Testis (tissue), 3 donors: ENCODE results near the gene CACNA1C. TPM values are rescaled to one million over a fixed set of nuclear protein-coding genes. Genes with fewer than 3 reads are reported as not detected.
"Not testable (repeated sequence)": the region's sequence is repeated elsewhere in the genome, so short reads cannot be mapped to it uniquely, and the experiment has no call there.

Experiments
- DNase-seq: peaks from one replicate; pipeline ENCODE4 v3.0.0-alpha.2; 2019
- H3K27ac ChIP-seq, 2 donors: fragments of 200-600 bp; sonication (generic); one replicate each; pipeline ENCODE4 v1.5.1; 2019
- H3K27me3 ChIP-seq: fragments of 200-600 bp; sonication (generic); one replicate; pipeline ENCODE4 v1.5.1; 2019
- H3K36me3 ChIP-seq: fragments of 200-600 bp; sonication (generic); one replicate; pipeline ENCODE4 v1.5.1; 2017; ENCODE audit warnings: low read depth; ENCODE audit errors: missing control alignments
- H3K4me1 ChIP-seq: fragments of 200-600 bp; sonication (generic); one replicate; pipeline ENCODE4 v1.5.1; 2019
- H3K4me3 ChIP-seq, 2 donors: fragments of 200-600 bp; sonication (generic); one replicate each; pipeline ENCODE4 v1.5.1; 2017 to 2019
- H3K9me3 ChIP-seq: fragments of 200-600 bp; sonication (generic); one replicate; pipeline ENCODE4 v1.5.1; 2017
- POLR2A ChIP-seq: fragments of 450-650 bp; IDR thresholded peaks from one replicate; pipeline ENCODE4 v1.6.1; 2017; ENCODE audit warnings: antibody characterized with exemption, mild to moderate bottlenecking, moderate library complexity
- WGBS, 2 donors: methylation state at CpG; one replicate each; pipeline ENCODE4 v1.1.5; 2018; 5-methylcytosine and 5-hydroxymethylcytosine counted together
- intact Hi-C: fragments of 100-400 bp; cut with DNase I; formaldehyde crosslinking; loops from one replicate; pipeline ENCODE4 v1.15.1; 2023; ENCODE audit warnings: low total_unique reads
- polyA plus RNA-seq: library from polyadenylated mRNA; stranded (reverse); fragments of 350-450 nt; fragmentation: Illumina TruSeq; extraction: RNeasy Lipid Tissue Mini Kit (QIAGEN cat#74804); gene quantifications from one replicate; pipeline ENCODE4 v1.2.3, GENCODE V29; 2014; ENCODE audit warnings: low read depth, low replicate concordance; ENCODE audit not compliant: insufficient read depth
- total RNA-seq, 2 donors: library from RNA; depleted of rRNA; stranded (reverse); fragments of >200 nt; gene quantifications; one replicate each; pipeline ENCODE4 v1.2.3, GENCODE V29; 2016
- TF ChIP-seq, protein P1 (sequence below), 3 experiments: fragments of 450-650 bp in 2 of 3; fragments of 200-600 bp in 1 of 3; sonication (generic) in 1 of 3; IDR thresholded peaks; one replicate each; pipeline ENCODE4 v1.5.1; 2016 to 2019; ENCODE audit warnings: antibody characterized with exemption in 3 of 3, mild to moderate bottlenecking in 2 of 3, moderate library complexity in 1 of 3

CACNA1C gene
- total and polyA plus RNA-seq, 3 donors from 2014 or later = 20.3 to 36.8 (median 32.0) TPM

DNA sequence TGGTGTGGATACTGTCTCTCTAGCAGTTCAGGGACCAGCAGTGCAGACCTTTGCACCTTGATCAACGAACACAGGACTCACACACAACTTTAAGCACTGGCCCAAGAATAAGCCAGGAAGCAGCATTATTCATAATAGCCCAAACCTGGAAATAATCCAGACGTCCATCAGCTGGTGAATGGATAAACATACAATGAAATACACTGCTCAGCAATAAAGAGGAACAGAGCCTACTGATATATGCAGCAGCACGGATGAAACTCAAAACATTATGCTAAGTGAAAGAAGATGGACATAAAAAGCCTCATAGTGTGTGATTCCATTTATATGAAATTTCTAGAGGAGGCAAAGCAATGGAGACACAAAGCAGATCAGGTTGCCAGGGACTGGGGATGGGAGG lies 438.0 kb downstream of the CACNA1C start:
- 52 to 66% methylated on average over 3 of the region's 3 CpGs for WGBS, 2 donors
- no peaks in the 10 kb centered on the region for H3K36me3 ChIP-seq
- intact Hi-C loops = no loop called here
- H3K27me3 ChIP-seq = no peaks in the 10 kb centered on the region
- H3K27ac ChIP-seq = no peak overlapping the region
- no peaks in the 10 kb centered on the region for H3K9me3 ChIP-seq
- no peak for DNase-seq
- peaks cover 7% of the 10 kb centered on the region for H3K4me1 ChIP-seq
- no peak overlapping the region for H3K4me3 ChIP-seq
- TF ChIP-seq POLR2A = no peak
- TF ChIP-seq, protein P1, sequence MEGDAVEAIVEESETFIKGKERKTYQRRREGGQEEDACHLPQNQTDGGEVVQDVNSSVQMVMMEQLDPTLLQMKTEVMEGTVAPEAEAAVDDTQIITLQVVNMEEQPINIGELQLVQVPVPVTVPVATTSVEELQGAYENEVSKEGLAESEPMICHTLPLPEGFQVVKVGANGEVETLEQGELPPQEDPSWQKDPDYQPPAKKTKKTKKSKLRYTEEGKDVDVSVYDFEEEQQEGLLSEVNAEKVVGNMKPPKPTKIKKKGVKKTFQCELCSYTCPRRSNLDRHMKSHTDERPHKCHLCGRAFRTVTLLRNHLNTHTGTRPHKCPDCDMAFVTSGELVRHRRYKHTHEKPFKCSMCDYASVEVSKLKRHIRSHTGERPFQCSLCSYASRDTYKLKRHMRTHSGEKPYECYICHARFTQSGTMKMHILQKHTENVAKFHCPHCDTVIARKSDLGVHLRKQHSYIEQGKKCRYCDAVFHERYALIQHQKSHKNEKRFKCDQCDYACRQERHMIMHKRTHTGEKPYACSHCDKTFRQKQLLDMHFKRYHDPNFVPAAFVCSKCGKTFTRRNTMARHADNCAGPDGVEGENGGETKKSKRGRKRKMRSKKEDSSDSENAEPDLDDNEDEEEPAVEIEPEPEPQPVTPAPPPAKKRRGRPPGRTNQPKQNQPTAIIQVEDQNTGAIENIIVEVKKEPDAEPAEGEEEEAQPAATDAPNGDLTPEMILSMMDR (IDR thresholded peaks at IDR 0.05) = no peak

DNA sequence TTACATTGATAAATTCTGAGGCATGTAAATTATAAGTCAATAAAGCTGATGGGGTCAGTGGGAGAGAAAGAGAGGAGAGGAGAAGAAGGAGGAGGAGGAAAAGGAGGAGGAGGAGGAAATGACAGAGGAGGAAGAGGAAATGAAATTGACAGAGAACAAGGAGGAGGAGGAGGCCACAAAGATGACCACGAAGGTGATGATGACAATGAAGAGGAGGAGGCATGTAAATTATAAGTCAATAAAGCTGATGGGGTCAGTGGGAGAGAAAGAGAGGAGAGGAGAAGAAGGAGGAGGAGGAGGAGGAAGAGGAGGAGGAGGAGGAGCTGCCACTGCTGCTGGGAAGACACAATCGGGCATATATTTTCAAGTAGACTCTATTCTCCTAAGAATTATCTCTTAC lies 438.6 kb downstream of the CACNA1C start:
- H3K4me1 ChIP-seq, H3K27ac ChIP-seq, H3K4me3 ChIP-seq, H3K27me3 ChIP-seq, H3K9me3 ChIP-seq, DNase-seq, H3K36me3 ChIP-seq, intact Hi-C loops: not testable (repeated sequence)
- WGBS, 2 donors = 48 to 55% methylated on average over 2 of the region's 2 CpGs

DNA sequence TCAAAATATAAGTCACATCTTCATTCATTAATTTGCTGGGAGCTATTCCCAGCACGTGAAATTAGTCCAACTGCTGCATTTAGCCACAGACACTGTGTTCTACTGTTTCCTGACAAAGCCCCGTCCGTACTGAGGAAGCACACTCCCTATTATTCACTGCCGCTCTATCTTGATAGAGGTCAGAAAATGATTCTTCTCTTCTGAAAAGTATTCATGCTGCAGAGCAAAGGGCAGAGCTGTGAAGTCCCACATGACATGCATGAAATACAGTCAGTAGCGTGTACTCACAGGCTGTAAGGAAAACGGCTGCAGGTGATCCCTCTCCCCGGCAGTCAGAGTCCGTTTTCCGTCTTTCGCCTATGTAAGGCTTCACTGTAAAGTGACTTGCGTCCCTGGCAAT lies 439.4 kb downstream of the CACNA1C start:
- WGBS, 2 donors = 63 to 68% methylated on average over 11 of the region's 11 CpGs
- no peaks in the 10 kb centered on the region for H3K36me3 ChIP-seq
- H3K4me1 ChIP-seq = peaks cover 7% of the 10 kb centered on the region
- H3K4me3 ChIP-seq = no peak overlapping the region
- intact Hi-C loops = no loop called here
- no peaks in the 10 kb centered on the region for H3K27me3 ChIP-seq
- TF ChIP-seq, protein P1 (IDR thresholded peaks at IDR 0.05) = no peak
- no peak for TF ChIP-seq POLR2A
- H3K27ac ChIP-seq = no peak overlapping the region
- DNase-seq = no peak
- no peaks in the 10 kb centered on the region for H3K9me3 ChIP-seq

DNA sequence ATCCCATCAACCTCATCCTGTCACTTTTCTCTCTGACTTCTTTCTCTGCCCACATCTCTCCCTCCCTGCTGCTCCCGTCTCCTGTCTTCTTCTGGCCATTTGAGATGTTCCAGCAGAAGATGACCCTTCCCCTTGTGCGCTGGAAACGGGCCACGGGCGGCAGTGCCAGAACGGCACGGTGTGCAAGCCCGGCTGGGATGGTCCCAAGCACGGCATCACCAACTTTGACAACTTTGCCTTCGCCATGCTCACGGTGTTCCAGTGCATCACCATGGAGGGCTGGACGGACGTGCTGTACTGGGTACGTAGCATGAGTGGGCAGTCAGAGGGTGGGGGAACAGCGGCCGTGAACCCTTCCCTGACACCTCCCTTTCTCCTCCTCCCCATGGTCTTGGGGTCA lies 440.3 kb downstream of the CACNA1C start:
- 95% methylated on average over 14 to 16 of the region's 16 CpGs for WGBS, 2 donors
- TF ChIP-seq, protein P1 (IDR thresholded peaks at IDR 0.05) = no peak
- TF ChIP-seq POLR2A = no peak
- no peak for DNase-seq
- H3K9me3 ChIP-seq = no peaks in the 10 kb centered on the region
- H3K36me3 ChIP-seq = no peaks in the 10 kb centered on the region
- H3K4me3 ChIP-seq = no peak overlapping the region
- H3K27me3 ChIP-seq = no peaks in the 10 kb centered on the region
- H3K4me1 ChIP-seq = peaks cover 7% of the 10 kb centered on the region
- intact Hi-C loops = no loop called here
- H3K27ac ChIP-seq = no peak overlapping the region

DNA sequence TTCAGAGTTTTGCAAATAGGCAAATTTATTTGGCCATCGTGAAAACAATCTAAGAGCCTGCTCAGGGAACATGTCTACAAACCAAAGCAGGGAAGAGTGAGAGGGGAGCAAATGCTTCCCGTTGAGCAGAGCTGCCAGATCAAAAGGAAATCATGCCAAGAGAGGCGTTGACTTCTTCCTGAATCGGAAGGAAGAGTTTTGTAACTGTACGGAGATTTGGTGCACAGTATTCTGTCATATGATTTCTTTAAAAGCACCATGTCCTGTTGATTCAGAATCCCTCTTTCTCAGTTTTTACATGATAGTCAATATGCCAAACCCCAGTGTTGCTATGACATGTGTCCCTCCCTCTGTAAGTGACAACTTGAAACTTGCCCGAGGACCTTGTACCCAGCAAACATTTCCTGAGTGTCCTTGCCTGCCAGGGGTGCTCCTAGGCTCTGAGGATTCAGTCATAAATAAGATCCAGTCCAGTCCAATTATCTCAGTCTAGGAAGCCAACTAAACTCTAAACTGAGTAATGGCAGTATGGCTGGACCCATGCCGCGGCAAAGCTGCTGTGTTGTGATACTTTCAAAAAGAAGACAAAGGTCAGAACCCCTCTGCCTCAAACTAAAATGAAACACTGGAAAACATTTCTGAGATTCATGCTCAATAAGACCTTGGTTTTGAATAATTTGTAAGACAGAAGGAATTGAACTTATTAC lies 441.9 kb downstream of the CACNA1C start:
- DNase-seq = peak; percentile 31
- intact Hi-C loops = no loop called here

More for the DNA sequence above, 441.9 kb downstream of the CACNA1C start:
- Histone ChIP-seq H3K4me3 (no peak overlapping the region), H3K4me1 (peaks cover 7% of the 10 kb centered on the region), H3K36me3 (no peaks in the 10 kb centered on the region), H3K9me3 (no peaks in the 10 kb centered on the region), H3K27ac (no peak overlapping the region), H3K27me3 (no peaks in the 10 kb centered on the region)
- WGBS, 2 donors = 60% methylated on average over 8 of the region's 8 CpGs
- no peak for TF ChIP-seq POLR2A
- TF ChIP-seq, protein P1 (IDR thresholded peaks at IDR 0.05) = no peak
